H1 (cell line): ENCODE measurements around the gene TMEM229B. TPM values are rescaled to one million over a fixed set of nuclear protein-coding genes. Genes with fewer than 3 reads are reported as not detected.

ENCODE experiments used
- CTCF ChIA-PET: fragments of 300-600 bp; sonication (Branson Sonifier 250); formaldehyde crosslinking; loops from one replicate; lab custom pipeline; 2021; ENCODE audit not compliant: partially characterized antibody; lab: Charles Lee
- POLR2A ChIA-PET: fragments of 300-600 bp; sonication (Branson Sonifier 250); formaldehyde crosslinking; loops from one replicate; lab custom pipeline; 2021; ENCODE audit warnings: inconsistent platforms; ENCODE audit not compliant: partially characterized antibody; lab: Charles Lee
- DNase-seq, 2 experiments: peaks; one replicate each; pipeline versions ENCODE4 v3.0.0 to v3.0.0-alpha.2; 2010 to 2022; ENCODE audit warnings: low spot score in 2 of 2, low read depth in 1 of 2, mixed read lengths in 1 of 2
- FAIRE-seq: peaks from 2 replicates; lab custom pipeline; 2011; peaks lifted over from hg19 to GRCh38; lab: Jason Lieb, UNC
- H2AFZ ChIP-seq: 2 replicates; pipeline ENCODE4 v1.8.1; 2012; ENCODE audit warnings: low read length, inconsistent platforms
- H2AK5ac ChIP-seq: 2 replicates; pipeline ENCODE4 v1.6.1; 2013; ENCODE audit warnings: low read depth, low read length
- H2BK120ac ChIP-seq: replicated peaks from 2 replicates; pipeline ENCODE3; 2013; ENCODE audit warnings: low read depth, low read length, inconsistent platforms
- H2BK12ac ChIP-seq: 2 replicates; pipeline ENCODE4 v1.6.1; 2013; ENCODE audit warnings: low read depth, low read length
- H2BK15ac ChIP-seq: 2 replicates; pipeline ENCODE4 v1.6.1; 2013; ENCODE audit warnings: low read length
- H2BK20ac ChIP-seq: 2 replicates; pipeline ENCODE4 v1.6.1; 2013; ENCODE audit warnings: low read length
- H2BK5ac ChIP-seq: 2 replicates; pipeline ENCODE4 v1.6.1; 2013; ENCODE audit warnings: low read depth, low read length
- H3K14ac ChIP-seq: 2 replicates; pipeline ENCODE4 v1.6.1; 2013; ENCODE audit warnings: inconsistent platforms; ENCODE audit not compliant: insufficient read length
- H3K18ac ChIP-seq: 2 replicates; pipeline ENCODE4 v1.6.1; 2013; ENCODE audit warnings: low read length; ENCODE audit errors: extremely low read depth
- H3K23ac ChIP-seq: 2 replicates; pipeline ENCODE4 v1.6.1; 2013; ENCODE audit warnings: inconsistent platforms; ENCODE audit not compliant: insufficient read length
- H3K23me2 ChIP-seq: 2 replicates; pipeline ENCODE4 v1.6.1; 2013; ENCODE audit warnings: low read depth, low read length
- H3K27ac ChIP-seq: 2 replicates; pipeline ENCODE4 v1.6.1; 2011; ENCODE audit warnings: low read depth, low read length, inconsistent platforms
- H3K27me3 ChIP-seq, 4 experiments: replicated peaks in 1 of 4; 1 replicate in 1 of 4; 2 replicates in 3 of 4; pipeline versions ENCODE4 v1.6.1 to v1.8.1; 2011 to 2013; ENCODE audit warnings: low read length in 3 of 4, mild to moderate bottlenecking in 3 of 4, inconsistent platforms in 2 of 4, mixed read lengths in 2 of 4, moderate library complexity in 1 of 4; ENCODE audit not compliant: control insufficient read depth in 3 of 4, insufficient read depth in 3 of 4; ENCODE audit errors: extremely low read depth in 1 of 4
- H3K36me3 ChIP-seq, 4 experiments: 2 replicates each; pipeline versions ENCODE4 v1.6.1 to v1.8.1; 2011 to 2013; ENCODE audit warnings: mild to moderate bottlenecking in 4 of 4, low read length in 3 of 4, moderate library complexity in 2 of 4, control low read depth in 1 of 4, inconsistent platforms in 1 of 4; ENCODE audit not compliant: insufficient read depth in 4 of 4, control insufficient read depth in 2 of 4
- H3K4ac ChIP-seq: replicated peaks from 2 replicates; pipeline ENCODE3; 2013; ENCODE audit warnings: low read length, low read depth, mixed read lengths, inconsistent platforms; ENCODE audit not compliant: insufficient read length
- H3K4me1 ChIP-seq, 4 experiments: replicated peaks in 1 of 4; 1 replicate in 1 of 4; 2 replicates in 3 of 4; pipeline versions ENCODE4 v1.6.1 to v1.8.1; 2011 to 2013; ENCODE audit warnings: low read length in 3 of 4, inconsistent platforms in 2 of 4, mixed read lengths in 1 of 4; ENCODE audit not compliant: insufficient read depth in 4 of 4, control insufficient read depth in 3 of 4
- H3K4me2 ChIP-seq, 2 experiments: 2 replicates each; pipeline versions ENCODE4 v1.6.1 to v1.8.1; 2011 to 2013; ENCODE audit warnings: low read depth in 2 of 2, low read length in 2 of 2, control low read depth in 1 of 2, inconsistent platforms in 1 of 2, mild to moderate bottlenecking in 1 of 2; ENCODE audit not compliant: insufficient read depth in 1 of 2
- H3K4me3 ChIP-seq, 4 experiments: fragments of 200-600, 300-600 bp in 1 of 4; sonication (generic), shearing (Covaris generic), sonication (Bioruptor Twin) in 1 of 4; 2 replicates each; pipeline versions ENCODE4 v1.5.1 to v1.8.1; 2011 to 2016; ENCODE audit warnings: low read length in 4 of 4, low read depth in 3 of 4, control low read depth in 2 of 4, inconsistent platforms in 2 of 4, mild to moderate bottlenecking in 2 of 4, mixed read lengths in 1 of 4, moderate library complexity in 1 of 4; ENCODE audit not compliant: insufficient read depth in 2 of 4; ENCODE audit errors: extremely low read depth in 1 of 4
- H3K56ac ChIP-seq: replicated peaks from 2 replicates; pipeline ENCODE3; 2013; ENCODE audit warnings: low read depth, mild to moderate bottlenecking, mixed read lengths, low read length, inconsistent platforms; ENCODE audit not compliant: insufficient read length
- H3K79me1 ChIP-seq: 2 replicates; pipeline ENCODE4 v1.6.1; 2013; ENCODE audit warnings: low read depth, low read length, control low read depth
- H3K79me2 ChIP-seq, 2 experiments: 2 replicates each; pipeline versions ENCODE4 v1.6.1 to v1.8.1; 2012 to 2013; ENCODE audit warnings: low read length in 2 of 2, mild to moderate bottlenecking in 2 of 2, inconsistent platforms in 1 of 2; ENCODE audit not compliant: insufficient read depth in 2 of 2, control insufficient read depth in 1 of 2
- H3K9ac ChIP-seq, 4 experiments: replicated peaks in 1 of 4; 1 replicate in 1 of 4; 2 replicates in 3 of 4; pipeline versions ENCODE4 v1.6.1 to v1.8.1; 2011 to 2013; ENCODE audit warnings: low read depth in 3 of 4, low read length in 3 of 4, control low read depth in 2 of 4, mild to moderate bottlenecking in 2 of 4, moderate library complexity in 2 of 4, inconsistent platforms in 1 of 4; ENCODE audit errors: extremely low read depth in 1 of 4
- H3K9me3 ChIP-seq, 2 experiments: 2 replicates each; pipeline versions ENCODE4 v1.6.1 to v1.8.1; 2012 to 2013; ENCODE audit warnings: mild to moderate bottlenecking in 2 of 2, moderate library complexity in 2 of 2, control low read depth in 1 of 2, inconsistent platforms in 1 of 2, low read depth in 1 of 2, low read length in 1 of 2, mixed read lengths in 1 of 2; ENCODE audit not compliant: insufficient read depth in 2 of 2
- H4K20me1 ChIP-seq, 2 experiments: replicated peaks in 1 of 2; 2 replicates each; pipeline versions ENCODE3 to v1.8.1; 2011 to 2013; ENCODE audit warnings: inconsistent platforms in 2 of 2, low read length in 2 of 2, mild to moderate bottlenecking in 1 of 2; ENCODE audit not compliant: insufficient read depth in 2 of 2, control insufficient read depth in 1 of 2
- H4K5ac ChIP-seq: 2 replicates; pipeline ENCODE4 v1.6.1; 2013; ENCODE audit warnings: low read length, low read depth, mixed read lengths, inconsistent platforms; ENCODE audit not compliant: insufficient read length
- H4K8ac ChIP-seq: 2 replicates; pipeline ENCODE4 v1.8.0; 2013; ENCODE audit warnings: mild to moderate bottlenecking, moderate library complexity, low read length, inconsistent platforms; ENCODE audit not compliant: insufficient read depth; ENCODE audit errors: extremely low read depth
- H4K91ac ChIP-seq: replicated peaks from 2 replicates; pipeline ENCODE3; 2013; ENCODE audit warnings: low read length, mixed read lengths, inconsistent platforms; ENCODE audit not compliant: insufficient read length
- CREB1 ChIP-seq: IDR thresholded peaks from 2 replicates; pipeline ENCODE4 v1.6.1; 2012; ENCODE audit warnings: inconsistent platforms
- WGBS, 2 experiments: shearing (Covaris generic) in 1 of 2; methylation state at CpG; one replicate each; pipeline versions ENCODE4 v1.1.6 to v1.1.7; 2013 to 2015; ENCODE audit warnings: low lambda C conversion rate in 2 of 2, mixed read lengths in 2 of 2, inconsistent platforms in 1 of 2, low coverage in 1 of 2, missing lambda C conversion rate in 1 of 2; ENCODE audit not compliant: insufficient replicate concordance in 2 of 2, insufficient coverage in 1 of 2, insufficient read length in 1 of 2; ENCODE audit errors: extremely low coverage in 1 of 2, missing lambda C conversion rate in 1 of 2; 5-methylcytosine and 5-hydroxymethylcytosine counted together
- polyA plus RNA-seq, 7 experiments: library from polyadenylated mRNA; depleted of rRNA in 3 of 7; stranded (reverse) in 5 of 7; unstranded in 2 of 7; fragments of >200 nt in 5 of 7; fragments of 200-250 nt in 2 of 7; gene quantifications; 1 replicate in 5 of 7; 2 replicates in 1 of 7; 4 replicates in 1 of 7; pipeline versions ENCODE4 v1.2.1 to v1.2.3, GENCODE V29; 2011 to 2013; ENCODE audit warnings: missing spikeins in 2 of 7, mixed read lengths in 2 of 7
- total RNA-seq: library from RNA; stranded (reverse); fragmentation: NEBNext Ultra II Directional; extraction: Animal tissue kit (Norgen Biotek cat#: 25700); gene quantifications from 2 replicates; pipeline ENCODE4 v1.2.1, GENCODE V29; 2021
- TF ChIP-seq, protein P1 (sequence below): IDR thresholded peaks from 2 replicates; pipeline ENCODE4 v1.6.1; 2011; ENCODE audit warnings: low read depth, mild to moderate bottlenecking, low read length; ENCODE audit not compliant: insufficient read depth

The TMEM229B gene
- total and polyA plus RNA-seq, 2 of the 8 experiments (the other 6 are each of a cell fraction or from before 2014, with no cell fraction given) = 0.73 to 0.85 TPM

DNA sequence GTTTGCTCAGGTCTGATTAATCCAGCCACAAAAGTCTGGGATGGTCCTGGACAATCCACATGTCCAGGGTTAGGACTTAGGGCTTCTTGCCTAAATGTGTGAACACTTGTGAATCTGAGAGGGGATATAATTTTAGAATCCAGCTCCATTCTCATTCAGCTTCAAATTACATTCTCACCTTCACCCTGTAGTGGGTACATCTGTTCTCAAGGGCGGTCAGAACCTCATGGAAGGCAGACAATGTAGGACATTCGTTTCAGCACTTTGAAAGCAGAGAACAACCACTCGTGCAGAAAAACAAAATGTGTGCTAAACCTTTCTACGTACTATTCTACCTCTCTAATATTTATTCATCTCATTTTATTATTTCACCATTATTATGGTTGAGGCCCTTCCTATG is 1.2 kb downstream of the TMEM229B start:
- no peak for DNase-seq
- Histone ChIP-seq H3K14ac (no peak overlapping the region), H3K18ac (no peak overlapping the region), H3K27ac (no peak overlapping the region), H3K9me3 (no peaks in the 10 kb centered on the region), H2BK20ac (no peak overlapping the region), H3K27me3 (no peaks in the 10 kb centered on the region), H4K20me1 (no peaks in the 10 kb centered on the region), H3K79me1 (no peaks in the 10 kb centered on the region), H3K4me2 (no peak overlapping the region), H2BK120ac (no peak overlapping the region), H2AK5ac (no peak overlapping the region), H3K23me2 (no peaks in the 10 kb centered on the region), H3K4me3 (no peak overlapping the region), H3K56ac (no peak overlapping the region), H3K79me2 (no peaks in the 10 kb centered on the region), H4K8ac (no peak overlapping the region), H2BK5ac (no peak overlapping the region), H2AFZ (no peak overlapping the region), H4K5ac (no peak overlapping the region), H3K4ac (no peak overlapping the region), H3K23ac (no peak overlapping the region), H3K4me1 (peaks cover 0 to 9% (median 5%) of the 10 kb centered on the region in 4 experiments; a peak in 4 of 7 replicates), H3K36me3 (no peaks in the 10 kb centered on the region), H4K91ac (no peak overlapping the region), H2BK12ac (no peak overlapping the region), H3K9ac (no peak overlapping the region), H2BK15ac (no peak overlapping the region)
- FAIRE-seq = no peak
- TF ChIP-seq CREB1 = no peak
- TF ChIP-seq, protein P1, sequence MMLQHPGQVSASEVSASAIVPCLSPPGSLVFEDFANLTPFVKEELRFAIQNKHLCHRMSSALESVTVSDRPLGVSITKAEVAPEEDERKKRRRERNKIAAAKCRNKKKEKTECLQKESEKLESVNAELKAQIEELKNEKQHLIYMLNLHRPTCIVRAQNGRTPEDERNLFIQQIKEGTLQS = no peak
- CTCF ChIA-PET = interaction anchor here (0.7 to 4.0 kb wide), 13 partner anchors 10 to 872 kb away, joined by 3 to 23 read pairs (median 3); no protein-coding TSS in a partner anchor
- POLR2A ChIA-PET = interaction anchor here (0.6 kb wide), 1 partner anchor 15 kb away, joined by 4 read pairs; no protein-coding TSS in a partner anchor
- 71 to 100% methylated on average over 1 to 4 of the region's 4 CpGs for WGBS, 2 experiments
